ENCODE data around the gene TACC3. TPM values are rescaled to one million over a fixed set of nuclear protein-coding genes. Genes with fewer than 3 reads are reported as not detected.
A peak's percentile ranks its signal among the peaks of the same experiment; 100 is the strongest.

TACC3 gene
- total RNA-seq, 1 experiment from 2014 or later, result 54.0 TPM

DNA sequence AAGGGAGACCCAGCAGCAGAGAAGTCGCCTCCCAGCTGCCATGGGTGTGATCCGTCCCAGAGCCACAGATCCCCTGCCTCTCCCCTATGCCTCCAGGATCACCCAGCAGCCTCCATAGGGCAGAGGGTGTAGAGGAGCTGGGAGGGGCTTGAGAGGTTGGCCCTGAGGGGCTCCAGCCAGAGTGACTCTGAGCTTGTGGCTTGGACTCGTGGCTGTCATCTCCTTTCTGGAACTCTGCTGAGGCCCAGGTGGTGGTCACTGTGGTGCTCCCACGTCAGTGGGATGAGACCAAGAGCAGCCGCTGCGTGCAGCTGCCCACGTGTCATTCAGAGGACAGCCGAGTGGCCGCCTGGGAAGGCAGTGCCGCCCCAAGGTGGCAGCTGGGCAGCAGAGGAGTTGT, 4.2 kb downstream of the TACC3 start:
- Histone ChIP-seq H3K27me3 (ENCODE audit: control insufficient read depth, insufficient read depth, low read length) (no peaks in the 10 kb centered on the region), H3K36me3 (replicated peaks; ENCODE audit: control insufficient read depth, insufficient read depth, low read length) (peaks cover 51% of the 10 kb centered on the region), H3K4me3 (ENCODE audit: insufficient read depth, low read depth, low read length) (no peak overlapping the region)
- DNase-seq, result peak; percentile 39

DNA sequence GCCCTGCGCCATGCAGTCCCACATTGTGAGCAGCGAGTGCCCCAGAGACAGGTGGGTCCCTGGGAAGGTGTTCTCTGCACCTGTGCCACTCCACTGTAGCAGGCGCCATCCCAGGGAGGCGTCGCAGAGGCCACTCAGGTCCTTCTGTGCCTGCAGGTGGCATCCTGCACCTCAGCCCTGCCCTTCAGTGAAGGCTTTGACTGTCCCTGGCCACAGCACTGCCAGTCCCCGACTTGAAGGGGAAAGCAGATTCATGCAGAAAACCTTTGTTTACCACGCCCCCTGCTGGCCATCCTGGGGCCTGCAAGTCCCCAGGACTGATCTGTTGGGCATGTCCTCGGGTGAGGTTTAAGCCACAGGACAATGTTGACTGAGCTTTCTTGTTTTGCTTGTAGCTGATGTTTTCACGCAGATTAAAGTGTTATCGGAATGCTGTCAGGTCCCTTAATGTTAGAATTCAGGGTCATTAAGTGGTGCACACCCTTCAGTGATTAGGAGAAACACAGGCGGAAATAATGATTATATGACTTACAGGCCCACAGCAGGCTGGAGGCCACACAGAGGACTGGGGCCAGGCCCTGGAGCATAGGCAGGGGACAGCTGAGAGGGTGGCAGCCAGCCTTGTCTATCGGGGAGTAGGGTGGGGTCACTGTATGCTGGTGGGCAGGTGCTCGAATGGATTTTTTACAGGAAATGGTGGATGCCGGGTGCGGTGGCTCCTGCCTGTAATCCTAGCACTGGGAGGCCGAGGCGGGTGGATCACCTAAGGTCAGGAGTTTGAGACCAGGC, 5.0 kb downstream of the TACC3 start:
- Histone ChIP-seq H3K27me3 (ENCODE audit: control insufficient read depth, insufficient read depth, low read length) (no peaks in the 10 kb centered on the region), H3K36me3 (replicated peaks; ENCODE audit: control insufficient read depth, insufficient read depth, low read length) (peaks cover 59% of the 10 kb centered on the region), H3K4me3 (ENCODE audit: insufficient read depth, low read depth, low read length) (no peak overlapping the region)
- DNase-seq, result peak; percentile 96

GRCh38 chr4:1727117-1728031, 6.1 kb downstream of the TACC3 start:
- peak; percentile 21 for DNase-seq
- Histone ChIP-seq H3K27me3 (ENCODE audit: control insufficient read depth, insufficient read depth, low read length) (no peaks in the 10 kb centered on the region), H3K4me3 (ENCODE audit: insufficient read depth, low read depth, low read length) (no peak overlapping the region), H3K36me3 (replicated peaks; ENCODE audit: control insufficient read depth, insufficient read depth, low read length) (peaks cover 62% of the 10 kb centered on the region)

GRCh38 chr4:1728061-1728980, 7.0 kb downstream of the TACC3 start:
- peak; percentile 60 for DNase-seq
- Histone ChIP-seq H3K4me3 (ENCODE audit: insufficient read depth, low read depth, low read length) (no peak overlapping the region), H3K36me3 (replicated peaks; ENCODE audit: control insufficient read depth, insufficient read depth, low read length) (peaks cover 62% of the 10 kb centered on the region)

DNA sequence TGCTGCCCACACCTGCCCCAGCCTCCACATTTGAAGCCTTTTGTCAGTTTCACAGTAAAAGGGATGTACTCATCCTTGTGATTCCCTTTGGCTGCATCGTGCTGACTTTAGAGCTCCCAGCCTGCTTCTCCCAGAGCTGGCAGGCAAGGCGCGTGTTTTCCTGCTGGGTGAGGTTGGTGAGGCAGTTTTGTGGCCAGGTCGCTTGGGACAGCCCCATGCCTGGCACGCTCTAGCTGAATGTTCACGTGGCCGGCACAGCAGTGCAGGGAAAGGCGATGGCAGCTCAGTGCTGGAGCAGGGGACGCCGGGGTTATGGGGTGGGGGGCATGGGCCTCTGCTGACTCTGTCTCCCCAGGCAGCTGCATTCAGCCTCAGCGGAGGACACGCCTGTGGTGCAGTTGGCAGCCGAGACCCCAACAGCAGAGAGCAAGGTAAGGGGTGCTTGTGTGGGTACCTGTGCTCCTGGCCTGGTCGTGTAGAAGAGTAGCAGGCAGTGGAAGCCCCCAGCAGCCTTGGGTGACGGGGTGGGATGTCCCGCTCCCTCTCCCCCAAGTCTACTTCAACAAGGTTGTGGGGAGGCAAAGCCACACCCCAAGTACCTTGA, 9.3 kb downstream of the TACC3 start:
- no peaks in the 10 kb centered on the region for H3K27me3 ChIP-seq (ENCODE audit: control insufficient read depth, insufficient read depth, low read length)
- no peak for DNase-seq
- H3K36me3 ChIP-seq (replicated peaks; ENCODE audit: control insufficient read depth, insufficient read depth, low read length), result peaks cover 65% of the 10 kb centered on the region
- no peak overlapping the region for H3K4me3 ChIP-seq (ENCODE audit: insufficient read depth, low read depth, low read length)

More at GRCh38 chr4:1728061-1728980, 7.0 kb downstream of the TACC3 start:
- no peaks in the 10 kb centered on the region for H3K27me3 ChIP-seq (ENCODE audit: control insufficient read depth, insufficient read depth, low read length)

GRCh38 chr4:1731180-1731579, 9.9 kb downstream of the TACC3 start:
- no peaks in the 10 kb centered on the region for H3K27me3 ChIP-seq (ENCODE audit: control insufficient read depth, insufficient read depth, low read length)
- DNase-seq, result no peak
- no peak overlapping the region for H3K4me3 ChIP-seq (ENCODE audit: insufficient read depth, low read depth, low read length)
- H3K36me3 ChIP-seq (replicated peaks; ENCODE audit: control insufficient read depth, insufficient read depth, low read length), result peaks cover 63% of the 10 kb centered on the region

GRCh38 chr4:1732911-1733310, 11.6 kb downstream of the TACC3 start:
- Histone ChIP-seq H3K36me3 (replicated peaks; ENCODE audit: control insufficient read depth, insufficient read depth, low read length) (peaks cover 62% of the 10 kb centered on the region), H3K27me3 (ENCODE audit: control insufficient read depth, insufficient read depth, low read length) (no peaks in the 10 kb centered on the region), H3K4me3 (ENCODE audit: insufficient read depth, low read depth, low read length) (no peak overlapping the region)
- no peak for DNase-seq

DNA sequence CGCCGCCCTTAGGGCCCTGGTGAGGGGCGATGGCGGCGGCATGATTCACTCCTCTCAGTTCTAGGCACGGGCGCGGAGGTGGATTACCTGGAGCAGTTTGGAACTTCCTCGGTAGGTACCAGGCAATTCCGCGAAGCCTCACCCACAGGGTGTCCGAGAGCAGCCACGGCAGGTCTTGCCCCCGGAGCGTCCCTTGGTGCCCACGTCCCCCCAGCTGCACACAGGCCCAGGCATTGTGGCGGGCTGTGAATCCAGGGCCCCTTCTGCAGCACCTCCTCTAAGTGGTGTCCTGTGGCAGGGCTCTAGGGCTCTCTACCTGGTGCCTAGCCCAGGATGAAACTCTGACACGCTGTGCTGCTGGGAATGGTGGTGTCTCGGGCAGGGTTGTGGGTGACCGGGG, 13.9 kb downstream of the TACC3 start:
- H3K4me3 ChIP-seq (ENCODE audit: insufficient read depth, low read depth, low read length), result no peak overlapping the region
- H3K27me3 ChIP-seq (ENCODE audit: control insufficient read depth, insufficient read depth, low read length), result no peaks in the 10 kb centered on the region
- DNase-seq, result no peak
- H3K36me3 ChIP-seq (replicated peaks; ENCODE audit: control insufficient read depth, insufficient read depth, low read length), result peaks cover 55% of the 10 kb centered on the region

DNA sequence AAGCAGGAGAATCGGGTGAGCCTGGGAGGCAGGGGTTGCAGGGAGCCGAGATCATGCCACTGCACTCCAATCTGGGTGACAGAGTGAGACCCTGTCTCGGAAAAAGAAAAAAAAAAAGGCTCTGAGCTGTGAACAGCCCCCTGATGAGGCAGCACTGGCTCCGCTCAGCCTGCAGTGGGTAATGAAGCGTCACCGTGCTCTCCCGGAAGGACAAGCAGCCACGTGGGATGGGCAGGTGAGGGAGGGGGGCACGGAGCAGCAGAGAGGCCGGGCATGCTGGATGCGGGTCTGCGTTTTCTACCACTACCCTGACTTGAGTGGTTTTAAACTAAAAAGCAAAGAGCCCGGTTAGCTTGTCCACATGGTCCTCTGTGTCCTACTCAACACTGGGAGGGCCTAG, 15.5 kb downstream of the TACC3 start:
- H3K27me3 ChIP-seq (ENCODE audit: control insufficient read depth, insufficient read depth, low read length), result no peaks in the 10 kb centered on the region
- peaks cover 54% of the 10 kb centered on the region for H3K36me3 ChIP-seq (replicated peaks; ENCODE audit: control insufficient read depth, insufficient read depth, low read length)
- no peak for DNase-seq
- H3K4me3 ChIP-seq (ENCODE audit: insufficient read depth, low read depth, low read length), result no peak overlapping the region

DNA sequence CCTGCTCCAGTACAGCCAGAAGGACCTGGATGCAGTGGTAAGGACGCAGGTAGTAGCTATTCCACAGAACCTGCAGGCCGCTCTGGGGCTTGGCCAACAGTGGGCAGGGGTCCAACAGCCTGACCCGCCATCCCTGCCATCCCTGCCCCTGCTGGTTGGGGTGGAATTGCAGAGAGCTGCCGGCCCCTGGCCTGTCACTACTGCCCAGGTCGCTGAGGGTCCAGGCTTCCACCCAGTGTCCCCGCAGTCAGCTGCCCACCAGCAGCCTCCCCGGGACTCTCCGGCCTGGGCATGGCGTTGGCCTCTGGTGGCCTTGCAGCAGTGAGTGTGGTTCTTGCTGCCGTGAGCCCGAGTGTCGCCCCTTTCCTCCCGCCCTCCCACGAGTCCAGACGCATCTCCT, 16.3 kb downstream of the TACC3 start:
- Histone ChIP-seq H3K36me3 (replicated peaks; ENCODE audit: control insufficient read depth, insufficient read depth, low read length) (peaks cover 57% of the 10 kb centered on the region), H3K27me3 (ENCODE audit: control insufficient read depth, insufficient read depth, low read length) (no peaks in the 10 kb centered on the region), H3K4me3 (ENCODE audit: insufficient read depth, low read depth, low read length) (no peak overlapping the region)
- DNase-seq, result no peak

DNA sequence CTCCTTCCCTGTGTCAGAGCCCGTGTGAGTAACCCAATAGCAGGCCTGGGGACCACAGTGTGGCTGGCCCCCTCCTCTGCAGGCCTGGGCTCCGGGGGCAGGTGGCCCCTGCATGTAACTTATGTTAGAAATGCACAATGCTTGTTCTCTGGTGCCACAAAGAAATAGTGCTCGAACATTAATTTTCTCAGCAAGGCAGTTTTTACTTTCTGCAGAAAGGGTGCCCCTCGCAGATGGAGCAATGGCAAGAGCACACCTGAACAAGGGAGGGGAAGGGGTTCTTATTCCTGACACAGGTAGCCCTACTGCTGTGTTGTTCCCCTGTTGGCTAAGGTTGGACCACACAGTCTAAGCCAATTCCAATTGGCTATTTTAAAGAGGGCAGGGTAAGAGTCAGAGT, 17.1 kb downstream of the TACC3 start:
- Histone ChIP-seq H3K4me3 (ENCODE audit: insufficient read depth, low read depth, low read length) (no peak overlapping the region), H3K36me3 (replicated peaks; ENCODE audit: control insufficient read depth, insufficient read depth, low read length) (peaks cover 55% of the 10 kb centered on the region), H3K27me3 (ENCODE audit: control insufficient read depth, insufficient read depth, low read length) (no peaks in the 10 kb centered on the region)
- no peak for DNase-seq

DNA sequence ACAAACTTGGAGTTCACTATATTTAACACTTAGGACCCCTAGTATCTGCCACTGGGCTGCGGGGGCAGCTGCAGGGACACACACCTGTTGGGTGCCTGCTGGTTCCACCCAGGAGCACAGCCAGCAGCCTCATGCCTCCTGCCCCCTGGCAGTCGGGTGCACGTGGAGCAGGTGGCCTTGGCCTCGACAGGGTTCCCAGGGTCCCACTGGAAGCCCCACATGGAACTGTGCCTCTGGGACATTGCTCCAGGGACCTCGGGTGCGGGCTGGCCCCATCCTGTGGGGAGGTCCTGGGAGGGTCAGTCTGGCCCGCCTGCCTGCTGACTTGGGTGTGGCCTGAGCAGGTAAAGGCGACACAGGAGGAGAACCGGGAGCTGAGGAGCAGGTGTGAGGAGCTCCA, 18.0 kb downstream of the TACC3 start:
- no peak for DNase-seq
- Histone ChIP-seq H3K4me3 (ENCODE audit: insufficient read depth, low read depth, low read length) (no peak overlapping the region), H3K36me3 (replicated peaks; ENCODE audit: control insufficient read depth, insufficient read depth, low read length) (peaks cover 61% of the 10 kb centered on the region), H3K27me3 (ENCODE audit: control insufficient read depth, insufficient read depth, low read length) (no peaks in the 10 kb centered on the region)

- Histone ChIP-seq H3K4me3 (ENCODE audit: insufficient read depth, low read depth, low read length) (no peak overlapping the region), H3K27me3 (ENCODE audit: control insufficient read depth, insufficient read depth, low read length) (no peaks in the 10 kb centered on the region), H3K36me3 (replicated peaks; ENCODE audit: control insufficient read depth, insufficient read depth, low read length) (peaks cover 56% of the 10 kb centered on the region)
- DNase-seq, result no peak
Observed at GRCh38 chr4:1740021-1740545, 18.8 kb downstream of the TACC3 start.

GRCh38 chr4:1741208-1741607, 19.9 kb downstream of the TACC3 start:
- H3K27me3 ChIP-seq (ENCODE audit: control insufficient read depth, insufficient read depth, low read length), result no peaks in the 10 kb centered on the region
- DNase-seq, result no peak
- no peak overlapping the region for H3K4me3 ChIP-seq (ENCODE audit: insufficient read depth, low read depth, low read length)
- H3K36me3 ChIP-seq (replicated peaks; ENCODE audit: control insufficient read depth, insufficient read depth, low read length), result peaks cover 49% of the 10 kb centered on the region
